ENCODE results near the gene ADGRA1.

DNA sequence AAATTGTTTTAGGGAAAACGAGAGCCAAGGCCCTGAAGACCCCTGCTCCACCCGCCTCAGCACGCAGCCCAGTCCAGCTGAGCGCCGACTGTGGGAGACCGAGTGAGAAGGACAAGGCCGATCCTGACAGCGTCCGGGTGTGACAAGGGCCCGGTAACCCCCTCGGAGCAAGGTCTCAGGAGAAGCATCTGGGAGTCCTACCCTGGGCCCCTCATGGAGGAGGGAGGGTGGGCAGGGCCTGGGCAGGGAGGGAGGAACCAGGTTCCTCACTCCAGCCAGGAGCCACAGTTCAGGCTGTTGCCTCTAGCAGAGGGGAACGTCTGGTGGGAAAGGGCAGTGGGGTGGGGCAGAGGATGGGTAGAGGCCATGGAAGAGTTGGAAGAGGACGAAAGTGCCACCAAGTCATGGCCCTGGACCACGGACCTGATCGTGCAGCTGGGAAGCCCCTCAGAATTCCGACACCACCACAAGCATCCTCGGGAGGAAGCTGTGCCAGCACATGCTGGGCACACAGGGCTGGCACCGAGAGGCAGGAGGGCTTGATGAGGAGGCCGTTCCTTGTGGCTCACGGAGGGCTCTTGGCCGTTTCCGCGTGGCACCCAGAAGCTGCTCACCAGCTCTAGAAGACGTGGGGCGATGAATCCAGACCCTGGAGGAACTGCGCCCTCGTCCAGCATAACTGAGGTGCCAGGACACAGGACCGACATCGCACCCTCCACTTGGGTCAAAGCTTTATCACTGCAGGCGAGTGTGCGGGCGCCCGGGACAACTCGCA is 70.1 kb downstream of the ADGRA1 start:
- TF ChIP-seq, protein P1, sequence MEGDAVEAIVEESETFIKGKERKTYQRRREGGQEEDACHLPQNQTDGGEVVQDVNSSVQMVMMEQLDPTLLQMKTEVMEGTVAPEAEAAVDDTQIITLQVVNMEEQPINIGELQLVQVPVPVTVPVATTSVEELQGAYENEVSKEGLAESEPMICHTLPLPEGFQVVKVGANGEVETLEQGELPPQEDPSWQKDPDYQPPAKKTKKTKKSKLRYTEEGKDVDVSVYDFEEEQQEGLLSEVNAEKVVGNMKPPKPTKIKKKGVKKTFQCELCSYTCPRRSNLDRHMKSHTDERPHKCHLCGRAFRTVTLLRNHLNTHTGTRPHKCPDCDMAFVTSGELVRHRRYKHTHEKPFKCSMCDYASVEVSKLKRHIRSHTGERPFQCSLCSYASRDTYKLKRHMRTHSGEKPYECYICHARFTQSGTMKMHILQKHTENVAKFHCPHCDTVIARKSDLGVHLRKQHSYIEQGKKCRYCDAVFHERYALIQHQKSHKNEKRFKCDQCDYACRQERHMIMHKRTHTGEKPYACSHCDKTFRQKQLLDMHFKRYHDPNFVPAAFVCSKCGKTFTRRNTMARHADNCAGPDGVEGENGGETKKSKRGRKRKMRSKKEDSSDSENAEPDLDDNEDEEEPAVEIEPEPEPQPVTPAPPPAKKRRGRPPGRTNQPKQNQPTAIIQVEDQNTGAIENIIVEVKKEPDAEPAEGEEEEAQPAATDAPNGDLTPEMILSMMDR (IDR thresholded peaks at IDR 0.05) = no peak
- TF ChIP-seq POLR2A (IDR thresholded peaks at IDR 0.05) = no peak
